ENCODE results near the gene NXPH1.

The NXPH1 gene

DNA sequence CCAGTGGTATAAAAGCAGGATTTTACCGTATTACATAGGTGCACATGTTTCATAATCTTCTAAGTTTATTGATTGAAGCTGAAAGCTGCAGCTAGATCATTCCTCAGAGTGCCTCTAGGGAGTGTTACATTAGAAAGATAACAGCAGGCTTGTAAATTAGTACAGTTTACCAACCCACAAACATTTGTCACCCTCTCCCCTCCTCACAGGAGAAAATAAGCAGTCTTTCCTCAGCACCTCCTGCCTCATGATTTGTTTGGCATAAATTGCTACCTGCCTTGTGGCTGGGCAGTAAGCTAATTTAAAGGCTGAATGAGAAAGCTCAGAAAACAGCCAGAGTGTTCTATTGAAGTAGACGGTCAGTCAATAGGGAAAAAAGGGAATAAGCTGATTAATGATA lies 74.2 kb downstream of the NXPH1 start:
- DNase-seq (ENCODE audit: low read depth in 2 of 2): no peak

DNA sequence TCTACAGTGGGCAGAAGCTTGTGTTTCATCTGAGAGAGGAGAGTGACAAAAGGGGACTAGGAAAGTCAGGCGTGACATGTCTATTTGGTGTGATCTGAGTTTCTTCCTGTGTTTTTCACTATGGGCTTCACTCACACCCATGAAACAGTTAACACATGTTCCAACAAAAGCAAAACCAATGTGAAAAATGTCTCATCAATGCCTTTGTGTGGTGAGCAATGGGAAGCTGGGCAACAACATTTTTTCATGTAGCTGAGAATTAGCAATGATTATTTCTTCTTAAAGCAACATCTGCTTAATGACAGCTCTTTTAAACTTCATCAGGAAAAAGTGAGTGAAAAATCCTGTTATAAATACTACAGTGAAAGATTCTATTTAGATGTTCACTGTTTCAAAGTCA lies 76.2 kb downstream of the NXPH1 start:
- DNase-seq (ENCODE audit: low read depth in 2 of 2): no peak

DNA sequence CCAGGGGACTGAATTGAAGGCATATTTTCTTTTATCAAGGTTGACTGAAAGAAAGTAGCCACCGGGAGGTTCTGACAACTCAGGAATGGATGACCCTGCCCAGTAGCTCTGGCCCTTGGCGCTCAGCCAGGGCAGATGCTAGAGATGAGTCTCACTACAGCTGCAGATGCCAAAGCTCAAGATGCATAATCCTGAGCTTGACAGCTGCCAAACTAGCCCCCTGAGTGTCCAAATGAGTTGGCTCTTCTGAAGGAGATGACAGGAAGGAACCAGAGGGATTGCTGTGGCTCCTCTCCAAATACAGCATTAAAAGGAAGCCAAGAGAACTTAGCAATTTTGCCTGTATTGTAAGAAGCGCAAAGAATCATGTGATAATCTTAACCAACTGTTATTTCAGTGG lies 78.4 kb downstream of the NXPH1 start:
- no peak for DNase-seq (ENCODE audit: low read depth in 2 of 2)

DNA sequence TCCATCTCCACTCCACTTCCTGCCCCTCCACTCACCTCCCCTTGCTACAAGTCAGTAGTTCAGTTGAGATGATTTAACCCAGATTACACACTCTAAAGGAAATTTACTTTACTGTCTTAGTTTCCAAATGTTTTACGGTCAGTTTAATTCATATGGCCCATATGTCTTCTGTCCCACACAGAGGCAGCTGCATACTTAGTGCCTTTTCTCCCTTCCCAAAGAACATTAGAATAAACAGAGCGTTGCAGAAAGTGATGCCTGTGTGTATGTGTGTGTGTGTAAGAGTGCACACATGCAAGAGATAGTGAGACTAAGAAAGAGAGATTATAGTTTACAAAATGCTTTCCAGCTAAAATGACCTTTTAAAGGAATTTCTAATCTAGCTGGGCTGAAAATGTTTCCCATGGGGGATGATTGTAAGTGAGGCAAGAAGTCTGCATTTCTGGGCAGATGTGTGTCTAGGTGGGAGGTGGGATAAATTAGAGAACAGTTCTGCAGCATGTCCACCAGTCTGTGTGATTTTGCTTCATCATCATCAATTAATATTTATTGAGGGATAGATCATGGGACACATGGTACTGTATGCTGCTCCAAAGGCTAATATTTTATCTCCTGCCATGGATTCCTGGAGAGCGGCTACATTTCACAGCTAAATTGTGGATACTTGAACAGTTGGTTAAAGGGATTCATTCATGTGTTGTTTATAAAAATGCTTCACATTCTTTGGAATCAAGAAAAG lies 81.5 kb downstream of the NXPH1 start:
- DNase-seq (ENCODE audit: low read depth in 2 of 2): no peak

DNA sequence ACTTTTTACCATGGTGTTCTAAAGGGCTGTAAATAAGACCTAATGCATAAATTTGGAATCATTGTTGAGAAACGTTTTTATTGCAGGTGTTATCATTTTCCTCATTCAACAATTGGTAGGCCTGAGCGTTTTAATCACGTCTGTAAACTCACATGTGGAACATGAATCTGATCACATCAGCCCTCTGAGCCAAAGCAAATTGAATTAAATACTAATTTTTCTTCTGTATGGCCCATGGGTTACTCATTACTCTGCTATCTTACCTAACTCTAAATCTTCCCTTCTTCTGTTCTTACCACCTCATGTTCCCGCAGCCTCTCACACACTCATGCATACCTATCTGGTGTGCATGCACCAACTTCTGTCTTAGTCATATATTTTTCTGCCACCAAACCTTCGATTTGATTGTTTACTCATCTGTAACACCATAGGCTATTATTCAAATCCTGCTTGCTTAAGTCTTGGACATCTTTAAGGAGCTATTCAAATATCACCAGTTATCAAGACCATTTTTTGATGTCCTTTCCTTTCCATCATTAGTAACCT lies 82.3 kb downstream of the NXPH1 start:
- DNase-seq (ENCODE audit: low read depth in 2 of 2): no peak

DNA sequence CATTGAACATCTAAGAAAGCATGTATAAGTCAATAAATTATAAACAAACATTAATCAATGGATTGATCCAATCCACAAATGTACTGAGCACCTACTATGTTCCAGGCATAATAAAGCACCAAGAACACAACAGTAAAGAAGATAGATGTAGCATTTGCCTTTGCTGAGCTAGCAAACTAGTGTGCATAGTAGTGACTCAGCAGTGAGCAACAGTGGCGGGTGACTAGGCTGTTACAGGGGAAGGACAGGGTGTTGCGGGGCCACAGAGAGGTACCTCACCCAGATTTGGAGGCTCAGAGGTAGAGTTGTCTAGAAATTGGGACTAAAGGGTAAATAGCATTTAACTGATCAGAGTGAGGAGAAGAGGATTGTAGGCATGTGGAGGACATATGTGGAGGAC lies 83.6 kb downstream of the NXPH1 start:
- DNase-seq (ENCODE audit: low read depth in 2 of 2): no peak

DNA sequence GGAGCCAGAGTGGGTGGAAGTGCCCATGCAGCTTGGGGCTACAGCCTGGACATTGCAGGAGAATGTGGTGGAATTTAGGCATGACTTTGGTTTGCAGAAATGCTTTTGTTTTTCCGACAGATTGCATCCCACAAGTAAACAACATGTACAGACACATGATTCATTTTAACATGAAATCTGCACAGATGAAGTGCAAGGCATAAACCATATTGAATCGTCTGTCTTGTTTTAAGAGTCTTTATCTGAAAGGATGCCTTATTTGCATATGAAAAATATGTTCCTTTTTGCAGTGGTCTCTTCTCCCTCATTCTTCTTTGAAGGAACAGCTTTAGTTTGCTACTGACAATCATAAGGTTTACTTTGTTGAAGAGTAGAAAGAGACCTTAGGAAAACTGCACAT lies 94.9 kb downstream of the NXPH1 start:
- no peak for DNase-seq (ENCODE audit: low read depth in 2 of 2)

DNA sequence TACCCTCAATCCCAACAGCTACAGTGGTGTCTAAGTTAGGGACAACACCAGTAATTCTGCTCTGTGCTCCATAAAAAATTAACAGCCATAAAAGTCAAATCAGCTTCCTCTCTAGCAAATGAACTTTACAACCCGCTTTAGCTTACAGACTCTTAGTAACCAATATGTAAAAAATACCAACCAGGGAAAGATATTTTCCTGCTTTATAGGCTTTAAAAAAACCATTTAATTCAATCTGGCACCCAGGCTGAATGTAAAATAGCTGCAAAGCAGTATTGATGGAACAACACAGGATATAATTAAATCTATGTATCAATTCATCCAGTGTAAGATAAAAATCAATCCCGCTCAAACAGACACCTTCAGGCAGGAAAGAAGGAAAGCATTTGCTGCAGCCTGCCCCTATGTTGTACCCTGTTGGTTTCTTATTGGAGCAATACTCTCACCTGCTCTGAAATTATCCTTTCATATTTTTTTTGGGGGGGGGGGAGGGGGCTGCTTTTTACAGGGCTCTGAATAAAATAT lies 98.6 kb downstream of the NXPH1 start:
- no peak for DNase-seq (ENCODE audit: low read depth in 2 of 2)

DNA sequence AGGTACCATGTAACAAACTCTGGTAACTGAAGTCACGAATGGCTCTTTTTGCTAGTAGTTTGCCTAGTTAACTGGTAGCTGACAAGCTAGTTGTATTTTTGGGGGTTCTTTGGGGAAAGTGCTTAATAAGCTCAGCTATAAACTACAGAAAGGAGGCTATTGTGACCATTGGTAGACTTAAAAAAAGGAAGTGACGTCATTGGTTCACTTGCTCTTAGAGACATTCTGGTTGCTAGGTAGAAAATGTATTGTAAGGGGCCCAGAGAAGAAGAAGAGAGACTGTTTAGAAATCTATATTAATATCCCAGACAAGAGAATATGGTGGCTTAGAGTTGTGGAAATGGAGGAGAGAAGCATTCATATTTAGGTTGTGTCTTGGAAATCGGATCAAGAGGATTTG lies 103.0 kb downstream of the NXPH1 start:
- no peak for DNase-seq (ENCODE audit: low read depth in 2 of 2)

DNA sequence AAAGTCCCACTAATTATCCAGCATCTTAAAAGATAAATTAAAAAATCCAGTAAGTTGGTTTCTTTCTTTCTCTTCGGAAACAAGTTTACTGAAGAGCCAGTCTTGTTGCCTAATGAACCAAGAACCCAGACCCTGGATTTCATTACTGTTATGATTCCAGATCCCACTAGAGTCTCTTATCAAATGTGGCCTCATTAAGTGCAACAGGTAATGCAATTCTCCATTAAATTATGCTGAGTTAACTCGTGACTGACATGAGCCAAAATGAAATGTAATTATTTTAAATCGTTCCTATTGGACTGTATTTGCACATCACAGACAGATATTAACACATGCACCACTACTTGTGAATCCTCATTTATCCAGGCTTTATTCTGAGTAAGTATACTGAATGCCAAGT lies 115.6 kb downstream of the NXPH1 start:
- no peak for DNase-seq (ENCODE audit: low read depth in 2 of 2)

DNA sequence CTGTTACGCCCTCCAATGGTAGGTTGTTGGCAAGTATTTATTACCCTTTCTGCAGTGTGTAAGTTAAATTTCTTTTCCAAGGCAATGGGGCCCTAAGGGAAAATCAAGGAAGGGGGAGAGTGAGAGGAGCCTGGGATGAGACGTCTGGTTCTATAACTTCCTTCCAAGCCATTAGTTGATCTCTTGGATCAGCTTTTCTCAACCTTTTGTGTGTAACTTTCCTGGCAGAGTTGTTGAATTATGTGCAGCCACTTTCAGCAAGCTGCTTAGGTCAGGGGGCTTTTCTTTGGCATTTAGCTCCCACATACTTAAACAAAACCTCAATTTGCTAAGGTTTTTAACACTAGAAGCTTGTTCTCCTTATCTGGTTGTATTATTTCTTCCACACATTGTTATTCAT lies 127.1 kb downstream of the NXPH1 start:
- no peak for DNase-seq (ENCODE audit: low read depth in 2 of 2)

DNA sequence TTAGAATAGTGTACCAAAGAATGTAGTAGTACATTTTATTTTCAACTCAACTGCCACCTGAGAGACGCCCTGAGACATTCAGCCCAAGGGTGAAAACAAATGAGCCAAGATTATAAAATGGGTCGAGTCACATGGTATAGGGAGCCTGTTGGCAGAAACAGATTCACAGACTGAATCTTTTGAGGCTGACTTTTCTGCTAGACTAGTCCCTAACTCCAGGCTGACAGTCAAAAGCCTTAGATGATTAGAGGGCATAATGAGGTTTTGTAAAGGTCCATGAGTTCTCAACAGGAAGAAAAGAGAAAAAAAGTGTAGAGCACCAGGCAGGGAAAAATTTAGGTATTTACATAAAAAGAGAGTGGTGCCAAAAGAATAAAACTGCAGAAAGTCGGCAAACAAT lies 128.0 kb downstream of the NXPH1 start:
- no peak for DNase-seq (ENCODE audit: low read depth in 2 of 2)

DNA sequence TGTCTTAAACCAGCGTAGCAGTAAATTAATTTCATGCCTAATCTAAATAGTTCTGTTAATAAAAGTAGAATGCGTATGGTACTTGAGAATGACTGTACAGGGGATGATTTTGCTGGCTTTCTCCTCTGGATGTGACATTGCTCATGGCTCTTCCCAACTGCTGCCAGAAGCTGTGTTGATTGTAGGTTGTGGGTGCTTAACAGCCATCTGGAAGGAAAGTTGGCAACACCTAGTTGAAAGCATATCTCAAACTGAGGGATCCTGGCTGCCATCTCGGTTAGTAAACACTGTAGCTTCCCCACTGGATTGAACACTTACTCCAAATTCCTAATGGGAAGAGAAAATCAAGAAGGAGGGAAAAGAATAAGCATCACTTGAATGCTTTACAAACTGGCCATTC lies 130.9 kb downstream of the NXPH1 start:
- no peak for DNase-seq (ENCODE audit: low read depth in 2 of 2)

DNA sequence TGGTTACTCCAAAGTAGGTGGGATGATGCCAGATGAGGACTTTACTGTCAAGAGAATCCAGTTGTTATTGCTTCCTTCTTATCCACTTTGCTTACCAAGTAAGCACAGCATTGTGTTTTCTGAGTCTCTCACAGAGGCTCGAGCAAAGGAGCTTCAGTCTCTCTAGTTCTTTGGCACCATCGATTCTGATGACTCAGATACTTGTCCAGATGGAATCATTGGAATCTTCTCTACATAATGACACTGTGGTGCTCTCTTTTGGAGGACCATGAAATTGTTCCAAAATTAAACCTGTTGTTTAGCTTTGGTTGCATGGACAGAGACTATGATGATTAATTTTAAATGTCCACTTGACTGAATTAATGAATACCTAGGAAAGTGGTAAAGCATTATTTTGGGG lies 132.6 kb downstream of the NXPH1 start:
- DNase-seq (ENCODE audit: low read depth in 2 of 2): no peak

DNA sequence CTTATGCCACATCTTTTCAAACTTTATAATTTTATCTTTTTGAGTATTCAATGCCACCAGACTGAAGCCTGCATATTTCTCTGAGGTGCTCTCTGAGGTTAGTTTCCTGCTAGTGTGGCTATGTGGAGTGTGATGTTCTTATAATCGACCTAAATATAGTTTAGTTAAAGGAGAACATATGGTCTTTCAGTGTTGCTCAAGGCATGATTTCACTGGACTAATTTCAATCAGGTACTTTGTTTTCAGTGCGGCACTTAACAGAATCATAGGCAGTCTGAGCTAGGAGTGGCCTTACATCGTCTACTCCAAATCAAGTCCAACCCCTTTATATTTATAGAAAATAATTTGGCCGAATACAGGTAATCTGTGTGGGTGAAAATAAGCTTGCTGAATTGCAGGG lies 134.2 kb downstream of the NXPH1 start:
- DNase-seq (ENCODE audit: low read depth in 2 of 2): no peak

DNA sequence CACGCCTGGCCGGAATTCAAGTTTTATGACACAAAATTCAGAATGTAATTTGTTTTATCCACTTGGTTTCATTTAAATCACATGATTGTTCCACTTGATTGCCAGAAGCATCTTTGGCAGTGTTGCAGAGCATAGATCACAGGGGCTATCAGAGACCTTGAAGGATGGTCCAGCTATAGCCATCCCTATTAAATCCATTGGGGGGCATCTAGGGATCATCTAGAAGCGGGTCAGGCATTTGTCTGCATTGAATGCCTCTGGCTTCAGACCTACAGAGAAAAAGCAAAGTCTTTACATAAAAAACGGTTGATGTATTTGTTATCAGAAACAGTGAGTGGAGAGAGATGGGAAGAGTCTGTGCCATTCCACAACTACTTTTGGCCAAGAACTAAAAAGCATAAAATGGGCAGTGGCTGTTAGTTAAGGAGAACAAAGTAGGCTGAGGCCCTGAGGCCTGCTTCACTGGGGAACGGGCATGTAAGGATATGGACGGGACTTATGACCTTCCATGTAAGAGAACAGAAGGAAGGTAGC lies 146.3 kb downstream of the NXPH1 start:
- no peak for DNase-seq (ENCODE audit: low read depth in 2 of 2)

DNA sequence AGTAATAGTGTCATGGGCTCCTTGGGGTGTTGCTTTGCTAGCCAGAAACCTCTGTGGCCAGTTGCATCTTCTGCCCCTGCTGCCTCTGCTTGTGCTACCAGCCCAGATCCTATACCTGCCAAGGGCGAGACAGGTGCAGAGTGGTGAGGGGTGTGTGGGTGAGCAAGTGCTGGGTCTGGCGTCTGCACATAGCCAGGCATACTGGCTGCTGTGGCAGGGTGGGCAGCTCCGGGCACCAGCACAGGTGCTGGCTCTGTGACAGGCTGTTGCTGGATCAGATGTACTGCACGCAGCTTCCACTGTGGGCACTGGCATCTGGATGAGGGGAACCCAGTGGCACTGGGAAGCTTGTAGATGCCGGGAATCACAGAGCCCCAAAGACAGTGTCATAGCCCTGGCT lies 148.4 kb downstream of the NXPH1 start:
- DNase-seq (ENCODE audit: low read depth in 2 of 2): no peak

DNA sequence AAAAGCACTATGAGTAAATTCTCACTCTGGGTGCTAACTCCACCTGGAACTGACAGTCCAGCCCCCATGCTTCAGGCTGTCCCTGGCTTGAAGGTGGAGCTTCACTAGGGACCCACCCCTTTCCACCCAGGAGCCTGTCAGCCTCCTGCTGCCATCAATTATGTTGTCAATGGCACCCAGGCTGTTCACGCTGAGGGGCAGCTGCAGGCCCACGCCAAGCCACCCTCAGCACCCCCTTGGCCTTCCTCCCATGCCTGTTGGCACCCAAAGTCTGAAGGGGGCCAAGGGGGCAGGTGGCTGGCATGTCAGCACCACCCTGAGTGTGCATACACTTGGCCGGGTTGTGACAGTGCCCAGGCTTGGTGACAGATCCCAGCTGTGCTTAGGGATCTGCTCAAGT lies 149.3 kb downstream of the NXPH1 start:
- no peak for DNase-seq (ENCODE audit: low read depth in 2 of 2)

DNA sequence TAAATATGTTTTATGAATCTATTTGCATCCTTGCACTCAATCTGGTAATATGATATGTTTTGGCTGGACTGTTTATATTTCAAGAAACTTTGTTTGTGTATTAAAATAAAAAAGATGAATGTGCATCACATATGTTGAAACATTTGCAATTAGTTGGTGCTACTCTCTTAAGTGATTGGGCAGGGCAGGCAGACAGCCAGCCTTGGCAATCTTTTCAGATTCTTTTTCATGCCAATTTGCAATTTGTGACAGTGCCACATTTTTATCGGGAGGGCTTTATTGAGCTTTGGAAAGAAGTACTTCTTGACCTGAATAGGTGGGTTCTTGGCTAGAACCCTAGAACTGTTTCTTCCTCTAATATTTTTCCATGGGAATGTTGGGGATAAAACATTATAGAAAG lies 152.2 kb downstream of the NXPH1 start:
- DNase-seq (ENCODE audit: low read depth in 2 of 2): no peak

DNA sequence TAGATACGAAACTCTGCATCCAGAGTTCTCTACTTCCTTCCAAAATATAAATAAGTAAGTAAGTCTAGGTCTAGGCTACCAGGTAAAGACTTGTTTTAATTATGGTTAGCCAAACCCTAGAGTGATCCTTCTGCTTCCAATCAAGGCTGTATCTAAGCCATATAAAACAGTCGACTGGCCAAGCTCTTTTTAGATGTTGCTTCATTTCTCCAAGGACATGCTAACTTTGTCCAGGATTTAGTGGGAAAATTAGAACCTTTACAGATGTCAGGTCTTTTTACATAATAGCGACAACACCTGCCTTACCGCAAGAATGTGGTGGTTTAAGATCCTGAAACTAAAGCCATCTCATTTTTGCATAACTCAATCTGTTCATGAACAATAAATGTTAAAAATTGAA lies 156.8 kb downstream of the NXPH1 start:
- DNase-seq (ENCODE audit: low read depth in 2 of 2): no peak

DNA sequence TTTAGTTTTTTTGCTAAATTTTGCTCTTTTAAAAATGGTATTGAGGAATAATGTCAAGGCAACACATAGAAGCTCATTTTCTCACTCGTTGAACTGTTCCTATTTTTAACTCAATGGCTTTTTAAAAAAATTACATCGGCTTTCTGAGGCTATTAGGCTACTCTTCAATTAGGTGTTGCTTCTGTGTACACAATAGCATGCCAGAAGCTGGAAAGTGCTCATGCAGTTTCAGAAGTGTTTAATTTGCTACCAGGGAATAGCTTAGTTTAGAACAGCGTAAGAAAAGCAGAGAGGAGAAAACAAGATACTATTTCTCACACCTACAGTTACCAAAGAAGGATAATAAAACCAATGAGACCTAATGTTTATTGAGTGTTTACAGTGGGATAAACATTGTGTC lies 157.4 kb downstream of the NXPH1 start:
- no peak for DNase-seq (ENCODE audit: low read depth in 2 of 2)

DNA sequence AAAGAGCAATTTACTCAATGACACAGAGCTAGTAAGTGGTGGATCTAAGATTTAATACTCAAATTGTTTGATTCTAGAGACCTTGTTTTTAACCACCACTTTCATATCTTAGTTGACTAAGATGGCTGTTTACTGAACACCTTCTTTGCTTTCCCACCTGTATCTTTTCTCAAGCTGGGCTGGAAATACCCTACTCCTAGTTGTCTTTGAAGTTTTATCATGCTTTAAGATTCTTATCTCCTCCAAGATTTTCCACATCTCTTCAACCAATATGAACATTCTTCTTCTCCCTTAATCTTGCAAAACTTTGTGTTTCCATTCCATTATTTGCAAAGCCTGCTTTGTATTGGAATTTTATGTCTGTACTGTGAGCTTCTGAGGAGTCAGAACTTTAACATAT lies 157.9 kb downstream of the NXPH1 start:
- no peak for DNase-seq (ENCODE audit: low read depth in 2 of 2)

DNA sequence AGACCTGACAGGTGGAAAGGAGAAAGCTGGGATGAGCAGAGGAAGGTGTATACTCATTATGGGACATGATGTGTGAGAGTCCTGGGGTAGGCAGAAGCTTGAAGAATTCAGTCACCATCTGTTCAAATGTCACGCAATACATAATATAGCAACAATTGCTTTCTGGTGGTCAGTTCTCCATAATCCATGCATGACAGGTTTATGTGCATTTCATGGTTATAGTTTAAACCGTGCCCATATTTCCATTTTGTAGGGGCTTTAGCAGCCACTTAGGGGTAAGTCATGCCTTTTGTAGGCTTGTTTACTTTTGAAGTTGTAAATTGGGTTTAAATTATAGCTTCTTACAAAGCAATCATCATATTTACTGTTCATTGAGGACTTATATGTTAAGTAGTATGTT lies 158.8 kb downstream of the NXPH1 start:
- DNase-seq (ENCODE audit: low read depth in 2 of 2): no peak

DNA sequence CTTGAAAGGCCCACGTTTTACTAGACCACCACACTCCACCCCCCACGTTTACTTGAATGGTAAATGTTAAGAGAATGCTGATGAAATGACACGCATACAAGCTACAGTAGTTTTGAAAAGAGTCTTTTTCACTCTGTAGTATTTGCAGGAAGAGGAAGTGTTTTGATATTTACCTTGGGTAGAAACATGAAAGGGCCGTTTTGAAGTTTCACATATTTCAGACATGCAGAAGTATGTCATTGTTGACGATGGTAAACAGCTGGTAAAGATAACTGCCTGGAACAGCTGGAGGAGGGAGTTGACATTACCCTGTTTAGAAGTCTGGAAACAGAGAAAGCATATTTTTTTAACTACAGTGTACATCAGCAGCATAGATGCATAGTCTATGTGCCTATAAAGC lies 160.7 kb downstream of the NXPH1 start:
- DNase-seq (ENCODE audit: low read depth in 2 of 2): no peak
